Lower lobe of right lung (tissue), 2 donors: ENCODE results near the gene XYLT2. TPM values are rescaled to one million over a fixed set of nuclear protein-coding genes. Genes with fewer than 3 reads are reported as not detected.

Experiments used
- ATAC-seq, 2 donors: fragments of 200-7000 bp; cut with Tn5 transposase; one replicate each; pipeline ENCODE4 v1.9.1; 2020 to 2022; ENCODE audit warnings: mild to moderate bottlenecking in 2 of 2, moderate library complexity in 2 of 2
- DNase-seq: peaks from one replicate; pipeline ENCODE4 v3.0.0-alpha.2; 2020
- H3K27ac ChIP-seq: fragments of 200-600 bp; one replicate; pipeline ENCODE4 v1.8.0; 2022
- H3K27me3 ChIP-seq: fragments of 200-600 bp; one replicate; pipeline ENCODE4 v1.8.0; 2022; ENCODE audit warnings: low read depth
- H3K36me3 ChIP-seq: fragments of 200-600 bp; one replicate; pipeline ENCODE4 v1.8.0; 2022; ENCODE audit warnings: mild to moderate bottlenecking
- H3K4me1 ChIP-seq: fragments of 200-600 bp; one replicate; pipeline ENCODE4 v1.8.0; 2022
- H3K4me3 ChIP-seq: fragments of 200-600 bp; one replicate; pipeline ENCODE4 v1.8.0; 2022; ENCODE audit warnings: mild to moderate bottlenecking
- H3K9me3 ChIP-seq: fragments of 200-600 bp; one replicate; pipeline ENCODE4 v1.8.0; 2022
- intact Hi-C: fragments of 100-400 bp; cut with DNase I; formaldehyde crosslinking; loops from one replicate; pipeline ENCODE4 v1.11.0; 2022
- total RNA-seq: library from RNA; stranded (reverse); fragmentation: NEBNext Ultra II Directional; extraction: Animal tissue kit (Norgen Biotek cat#: 25700); gene quantifications from one replicate; pipeline ENCODE4 v1.2.1, GENCODE V29; 2021
- TF ChIP-seq, protein P1 (sequence below): fragments of 200-600 bp; IDR thresholded peaks from one replicate; pipeline ENCODE4 v1.8.0; 2022; ENCODE audit warnings: antibody characterized with exemption, mild to moderate bottlenecking
- donor health status: DM: no; HTN: yes; CAD: no; lungs with severe emphysema.

XYLT2 gene
- total RNA-seq, 1 donor from 2014 or later, result 19.3 TPM

DNA sequence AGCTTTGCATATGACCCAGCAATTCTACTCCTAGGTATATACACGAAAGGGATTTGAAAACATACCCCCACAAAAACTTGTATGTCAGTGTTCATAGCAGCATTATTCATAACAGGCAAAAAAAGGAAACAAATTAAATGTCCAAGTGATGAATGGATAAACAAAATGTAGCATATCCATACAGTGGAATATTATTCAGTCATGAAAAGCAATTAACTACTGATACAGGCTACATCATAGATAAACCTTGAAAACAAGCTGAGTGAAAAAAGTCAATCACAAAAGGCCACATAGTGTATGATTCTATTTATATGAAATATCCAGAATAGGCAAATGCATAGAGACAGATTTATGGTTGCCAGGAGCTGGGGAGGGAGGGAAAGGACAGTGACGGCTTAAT, 27.8 kb downstream of the XYLT2 start:
- peaks cover 22% of the 10 kb centered on the region for H3K36me3 ChIP-seq
- H3K27ac ChIP-seq, result no peak overlapping the region
- peaks cover 22% of the 10 kb centered on the region for H3K4me1 ChIP-seq
- TF ChIP-seq, protein P1, sequence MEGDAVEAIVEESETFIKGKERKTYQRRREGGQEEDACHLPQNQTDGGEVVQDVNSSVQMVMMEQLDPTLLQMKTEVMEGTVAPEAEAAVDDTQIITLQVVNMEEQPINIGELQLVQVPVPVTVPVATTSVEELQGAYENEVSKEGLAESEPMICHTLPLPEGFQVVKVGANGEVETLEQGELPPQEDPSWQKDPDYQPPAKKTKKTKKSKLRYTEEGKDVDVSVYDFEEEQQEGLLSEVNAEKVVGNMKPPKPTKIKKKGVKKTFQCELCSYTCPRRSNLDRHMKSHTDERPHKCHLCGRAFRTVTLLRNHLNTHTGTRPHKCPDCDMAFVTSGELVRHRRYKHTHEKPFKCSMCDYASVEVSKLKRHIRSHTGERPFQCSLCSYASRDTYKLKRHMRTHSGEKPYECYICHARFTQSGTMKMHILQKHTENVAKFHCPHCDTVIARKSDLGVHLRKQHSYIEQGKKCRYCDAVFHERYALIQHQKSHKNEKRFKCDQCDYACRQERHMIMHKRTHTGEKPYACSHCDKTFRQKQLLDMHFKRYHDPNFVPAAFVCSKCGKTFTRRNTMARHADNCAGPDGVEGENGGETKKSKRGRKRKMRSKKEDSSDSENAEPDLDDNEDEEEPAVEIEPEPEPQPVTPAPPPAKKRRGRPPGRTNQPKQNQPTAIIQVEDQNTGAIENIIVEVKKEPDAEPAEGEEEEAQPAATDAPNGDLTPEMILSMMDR, result no peak
- ATAC-seq (no peak), DNase-seq (no peak)
- H3K27me3 ChIP-seq, result no peaks in the 10 kb centered on the region
- intact Hi-C loops, result no loop called here
- peak overlapping the region; percentile 76 for H3K4me3 ChIP-seq
- no peaks in the 10 kb centered on the region for H3K9me3 ChIP-seq

- no peak for DNase-seq
- intact Hi-C loops, result no loop called here
- TF ChIP-seq, protein P1, result no peak
- no peak for ATAC-seq
- H3K27me3 ChIP-seq, result no peaks in the 10 kb centered on the region
- H3K36me3 ChIP-seq, result peaks cover 12% of the 10 kb centered on the region
- peaks cover 20% of the 10 kb centered on the region for H3K4me1 ChIP-seq
- H3K4me3 ChIP-seq, result no peak overlapping the region
- H3K27ac ChIP-seq, result no peak overlapping the region
- no peaks in the 10 kb centered on the region for H3K9me3 ChIP-seq
These were observed 30.1 kb downstream of the XYLT2 start for GRCh38 chr17:50375858-50376538.

DNA sequence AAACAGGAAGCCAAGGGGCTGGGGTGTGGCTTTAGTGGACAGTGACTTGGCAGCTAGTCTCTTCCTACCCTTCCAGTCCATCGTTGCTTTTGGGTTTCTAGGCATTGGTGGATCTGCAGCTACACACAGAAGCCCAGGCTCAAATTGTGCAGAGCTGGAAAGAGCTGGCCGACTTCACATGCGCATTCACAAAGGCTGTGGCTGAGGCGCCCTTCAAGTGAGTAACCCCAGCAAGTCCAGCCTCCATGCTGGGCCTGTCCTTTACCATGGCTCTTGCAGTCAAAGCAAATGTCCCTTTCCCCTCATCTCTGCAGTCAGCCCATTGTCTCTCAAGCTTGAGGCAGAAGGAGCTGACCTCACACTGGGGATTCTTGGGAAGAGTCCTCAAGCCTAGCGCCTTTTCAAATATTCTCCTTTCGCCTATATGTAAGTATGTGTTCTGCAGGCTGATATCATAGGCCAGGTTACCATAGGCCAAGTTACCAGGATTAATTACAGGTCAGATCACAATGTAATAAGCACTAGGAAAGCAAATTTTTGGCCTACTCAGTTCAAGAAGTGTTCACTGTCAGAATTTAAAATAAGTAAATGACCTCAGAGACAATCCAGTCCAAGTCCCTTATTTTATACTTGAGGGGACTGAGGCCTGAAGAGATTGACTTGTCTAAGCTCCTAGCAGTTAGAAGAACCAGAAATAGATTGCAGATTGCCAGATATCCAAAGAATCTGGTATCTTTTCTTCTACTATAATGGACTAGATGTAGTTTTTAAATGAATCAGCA, 33.6 kb downstream of the XYLT2 start:
- no peaks in the 10 kb centered on the region for H3K27me3 ChIP-seq
- H3K4me1 ChIP-seq, result no peaks in the 10 kb centered on the region
- DNase-seq (no peak), ATAC-seq (no peak)
- peaks cover 47% of the 10 kb centered on the region for H3K36me3 ChIP-seq
- intact Hi-C loops, result no loop called here
- TF ChIP-seq, protein P1, result no peak
- no peaks in the 10 kb centered on the region for H3K9me3 ChIP-seq
- no peak overlapping the region for H3K4me3 ChIP-seq
- H3K27ac ChIP-seq, result no peak overlapping the region

DNA sequence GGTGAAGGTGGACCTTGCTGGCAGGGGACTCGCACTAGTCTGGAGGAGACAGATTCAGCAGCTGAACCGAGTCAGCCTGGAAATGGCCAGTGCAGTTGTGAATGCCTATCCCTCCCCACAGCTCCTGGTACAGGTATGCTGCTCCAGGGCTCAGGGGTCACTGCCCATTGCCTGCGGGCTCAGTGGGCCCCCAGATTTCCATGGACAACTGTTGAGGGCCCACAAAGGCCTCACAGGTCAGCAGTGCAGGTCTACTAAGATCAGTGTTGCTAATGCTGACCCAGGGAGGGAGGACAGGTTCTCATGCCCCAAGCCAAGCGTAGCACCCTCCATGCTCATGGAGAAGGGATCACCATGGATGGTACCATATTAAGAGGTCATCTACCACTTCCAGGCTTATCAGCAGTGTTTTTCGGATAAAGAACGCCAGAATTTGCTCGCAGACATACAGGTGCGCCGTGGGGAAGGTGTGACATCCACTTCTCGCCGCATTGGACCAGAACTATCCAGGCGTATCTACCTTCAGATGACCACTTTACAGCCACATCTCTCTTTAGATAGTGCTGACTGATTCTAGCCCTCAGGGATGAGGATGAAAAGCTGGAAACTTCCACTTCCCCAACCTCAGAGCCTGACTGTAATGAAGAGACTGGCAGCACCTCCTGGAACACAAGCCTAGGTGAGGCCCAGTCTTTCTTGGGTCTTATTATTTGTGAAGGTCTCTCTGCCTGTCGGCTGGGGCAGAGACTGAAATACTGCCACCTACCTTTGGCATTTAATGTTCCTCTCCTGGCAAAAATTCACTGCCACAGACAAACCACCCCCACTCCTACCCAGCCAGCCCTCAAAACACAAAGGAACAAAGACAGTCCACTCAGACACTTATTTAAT, 34.7 kb downstream of the XYLT2 start:
- Histone ChIP-seq H3K4me3 (no peak overlapping the region), H3K9me3 (no peaks in the 10 kb centered on the region), H3K27ac (no peak overlapping the region), H3K36me3 (peaks cover 58% of the 10 kb centered on the region), H3K4me1 (no peaks in the 10 kb centered on the region), H3K27me3 (no peaks in the 10 kb centered on the region)
- ATAC-seq (peak in 1 of 2 donors; percentile 18), DNase-seq (no peak)
- TF ChIP-seq, protein P1, result no peak
- intact Hi-C loops, result no loop called here

DNA sequence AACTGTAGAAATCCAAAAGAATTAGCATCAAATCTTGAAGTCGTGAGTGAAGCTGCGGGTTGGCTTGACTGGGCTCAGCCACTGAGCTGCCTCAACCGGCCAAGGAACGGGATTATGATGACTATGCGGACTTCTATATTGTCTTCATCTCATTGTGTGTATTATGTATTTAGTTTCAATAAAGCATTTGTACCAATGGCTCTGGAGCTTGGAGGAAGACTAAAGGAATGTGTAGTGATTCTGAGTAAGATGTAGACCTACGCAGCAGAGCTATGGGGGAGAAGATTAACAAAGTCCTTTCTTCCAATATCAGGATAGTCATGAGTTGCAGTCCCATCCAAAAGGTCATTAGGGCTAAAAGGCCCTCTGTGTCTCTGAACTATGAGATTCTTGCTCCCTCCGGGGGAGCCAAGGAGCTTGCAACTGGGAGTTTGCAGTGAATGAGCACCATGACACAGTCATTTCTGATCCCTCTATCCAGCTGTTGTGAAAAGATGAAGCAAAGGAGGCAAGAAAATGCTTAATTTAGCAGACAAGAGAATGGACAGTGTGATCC, 35.4 kb downstream of the XYLT2 start:
- intact Hi-C loops, result no loop called here
- peaks cover 65% of the 10 kb centered on the region for H3K36me3 ChIP-seq

More for the DNA sequence above, 35.4 kb downstream of the XYLT2 start:
- no peak overlapping the region for H3K4me3 ChIP-seq
- H3K27ac ChIP-seq, result no peak overlapping the region
- TF ChIP-seq, protein P1, result no peak
- DNase-seq, result no peak
- no peaks in the 10 kb centered on the region for H3K27me3 ChIP-seq
- ATAC-seq, result no peak
- no peaks in the 10 kb centered on the region for H3K9me3 ChIP-seq
- H3K4me1 ChIP-seq, result no peaks in the 10 kb centered on the region
